Hepatocyte (in vitro differentiated cells): Measurements from ENCODE around the gene CCDC24. TPM values are rescaled to one million over a fixed set of nuclear protein-coding genes. Genes with fewer than 3 reads are reported as not detected.

Source experiments
- DNase-seq: peaks from one replicate; pipeline ENCODE4 v3.0.0-alpha.2; 2016; ENCODE audit warnings: low spot score
- H2AFZ ChIP-seq: fragments of 200-600 bp; sonication (generic); 2 replicates; pipeline ENCODE4 v1.6.0; 2016; ENCODE audit warnings: antibody characterized with exemption, mild to moderate bottlenecking
- H3K27ac ChIP-seq: fragments of 200-600 bp; sonication (generic); 2 replicates; pipeline ENCODE4 v1.5.1; 2016; ENCODE audit warnings: mild to moderate bottlenecking
- H3K27me3 ChIP-seq: fragments of 200-600 bp; sonication (generic); 2 replicates; pipeline ENCODE4 v1.6.1; 2016
- H3K36me3 ChIP-seq: fragments of 200-600 bp; sonication (generic); replicated peaks from 2 replicates; pipeline ENCODE4 v1.5.1; 2016; ENCODE audit warnings: low read depth; ENCODE audit not compliant: insufficient read depth
- H3K4me1 ChIP-seq: fragments of 200-600 bp; sonication (generic); 2 replicates; pipeline ENCODE4 v1.5.1; 2016; ENCODE audit warnings: mild to moderate bottlenecking, moderate library complexity; ENCODE audit not compliant: insufficient read depth
- H3K4me2 ChIP-seq: fragments of 200-600 bp; sonication (generic); 2 replicates; pipeline ENCODE4 v1.6.0; 2016
- H3K4me3 ChIP-seq: fragments of 200-600 bp; sonication (generic); 2 replicates; pipeline ENCODE4 v1.5.1; 2016; ENCODE audit warnings: mild to moderate bottlenecking
- H3K79me2 ChIP-seq: fragments of 200-600 bp; sonication (generic); 2 replicates; pipeline ENCODE4 v1.6.0; 2017; ENCODE audit warnings: mild to moderate bottlenecking
- H3K9me2 ChIP-seq: fragments of 200-600 bp; sonication (generic); replicated peaks from 2 replicates; pipeline ENCODE4 v1.6.0; 2017; ENCODE audit warnings: mild to moderate bottlenecking; ENCODE audit not compliant: insufficient read depth
- H3K9me3 ChIP-seq: fragments of 200-600 bp; sonication (generic); 2 replicates; pipeline ENCODE4 v1.5.1; 2016; ENCODE audit warnings: low read depth, mild to moderate bottlenecking
- H4K20me1 ChIP-seq: fragments of 200-600 bp; sonication (generic); 2 replicates; pipeline ENCODE4 v1.6.0; 2016; ENCODE audit warnings: mild to moderate bottlenecking; ENCODE audit not compliant: insufficient read depth, poor library complexity, severe bottlenecking
- EZH2 ChIP-seq: fragments of 200-600 bp; sonication (generic); IDR thresholded peaks from 2 replicates; pipeline ENCODE4 v1.6.1; 2016; ENCODE audit warnings: antibody characterized with exemption, mild to moderate bottlenecking, borderline replicate concordance
- EZH2phosphoT487 ChIP-seq: fragments of 200-600 bp; sonication (generic); IDR thresholded peaks from one replicate; pipeline ENCODE4 v1.6.1; 2018; ENCODE audit warnings: antibody characterized with exemption, mild to moderate bottlenecking, low read depth, moderate library complexity; ENCODE audit not compliant: unreplicated experiment, severe bottlenecking
- WGBS: methylation state at CpG from one replicate; pipeline ENCODE4 v1.1.6; 2016; ENCODE audit warnings: low lambda C conversion rate; ENCODE audit errors: missing lambda C conversion rate; 5-methylcytosine and 5-hydroxymethylcytosine counted together
- polyA plus RNA-seq: library from polyadenylated mRNA; unstranded; fragments of >200 nt; fragmentation: Nextera tagmentation; extraction: Ambion mirVana; gene quantifications from 2 replicates; pipeline ENCODE4 v1.2.1, GENCODE V29; 2016
- total RNA-seq: library from RNA; depleted of rRNA; stranded (reverse); fragments of >200 nt; gene quantifications from 2 replicates; pipeline ENCODE4 v1.2.3, GENCODE V29; 2014
- TF ChIP-seq, protein P1 (sequence below): fragments of 200-600 bp; sonication (generic); IDR thresholded peaks from 2 replicates; pipeline ENCODE4 v1.5.1; 2016; ENCODE audit warnings: antibody characterized with exemption, mild to moderate bottlenecking; ENCODE audit not compliant: poor library complexity

The CCDC24 gene
- total and polyA plus RNA-seq, 2 experiments from 2014 or later = 13.2 to 23.7 TPM

DNA sequence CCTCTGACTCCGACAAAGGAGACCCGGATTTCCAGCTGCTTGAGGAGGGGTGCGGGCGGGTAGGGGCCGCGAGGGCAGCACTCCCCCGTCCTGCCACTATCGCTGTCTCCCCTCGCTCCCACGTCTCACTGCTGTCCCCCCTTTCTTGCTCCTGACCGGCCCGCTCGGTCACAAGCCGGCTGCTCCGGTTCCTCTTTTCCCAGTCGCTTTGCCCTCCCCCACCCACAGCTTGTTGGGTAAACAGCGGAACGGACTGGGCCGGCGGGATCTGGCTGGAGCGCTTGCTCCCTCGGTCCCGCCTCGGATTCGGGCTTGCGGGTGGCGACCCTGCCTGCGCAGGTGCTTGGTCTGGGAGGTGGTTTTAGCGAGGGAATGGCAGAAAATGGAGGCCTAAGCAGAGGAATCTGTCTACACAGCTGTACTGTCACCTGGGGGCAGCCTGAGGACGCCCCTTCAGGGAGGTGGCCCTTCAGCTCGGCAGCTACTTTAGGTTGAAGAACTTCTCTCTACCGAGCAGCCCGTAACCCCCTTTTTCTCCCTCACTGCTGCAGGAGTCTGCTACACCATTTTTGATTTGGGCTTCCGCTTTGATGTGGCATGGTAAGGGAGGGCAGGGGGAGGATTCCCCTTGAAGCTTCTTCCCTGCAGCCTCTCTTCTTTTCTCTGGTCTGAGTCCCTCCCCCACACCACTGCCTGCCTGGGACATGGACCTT, 16.0 kb upstream of the CCDC24 start:
- peaks cover 30% of the 10 kb centered on the region for H4K20me1 ChIP-seq
- peak overlapping the region; percentile 93 for H3K4me2 ChIP-seq
- no peaks in the 10 kb centered on the region for H3K9me3 ChIP-seq
- peak overlapping the region; percentile 97 for H3K27ac ChIP-seq
- peak overlapping the region; percentile 71 for H2AFZ ChIP-seq
- no peaks in the 10 kb centered on the region for H3K27me3 ChIP-seq
- no peaks in the 10 kb centered on the region for H3K9me2 ChIP-seq
- 2% methylated on average over 29 of the region's 34 CpGs for WGBS
- TF ChIP-seq EZH2 (no peak), EZH2phosphoT487 (no peak)
- TF ChIP-seq, protein P1, sequence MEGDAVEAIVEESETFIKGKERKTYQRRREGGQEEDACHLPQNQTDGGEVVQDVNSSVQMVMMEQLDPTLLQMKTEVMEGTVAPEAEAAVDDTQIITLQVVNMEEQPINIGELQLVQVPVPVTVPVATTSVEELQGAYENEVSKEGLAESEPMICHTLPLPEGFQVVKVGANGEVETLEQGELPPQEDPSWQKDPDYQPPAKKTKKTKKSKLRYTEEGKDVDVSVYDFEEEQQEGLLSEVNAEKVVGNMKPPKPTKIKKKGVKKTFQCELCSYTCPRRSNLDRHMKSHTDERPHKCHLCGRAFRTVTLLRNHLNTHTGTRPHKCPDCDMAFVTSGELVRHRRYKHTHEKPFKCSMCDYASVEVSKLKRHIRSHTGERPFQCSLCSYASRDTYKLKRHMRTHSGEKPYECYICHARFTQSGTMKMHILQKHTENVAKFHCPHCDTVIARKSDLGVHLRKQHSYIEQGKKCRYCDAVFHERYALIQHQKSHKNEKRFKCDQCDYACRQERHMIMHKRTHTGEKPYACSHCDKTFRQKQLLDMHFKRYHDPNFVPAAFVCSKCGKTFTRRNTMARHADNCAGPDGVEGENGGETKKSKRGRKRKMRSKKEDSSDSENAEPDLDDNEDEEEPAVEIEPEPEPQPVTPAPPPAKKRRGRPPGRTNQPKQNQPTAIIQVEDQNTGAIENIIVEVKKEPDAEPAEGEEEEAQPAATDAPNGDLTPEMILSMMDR = no peak
- H3K79me2 ChIP-seq = peaks cover 52% of the 10 kb centered on the region
- H3K4me3 ChIP-seq = peak overlapping the region; percentile 89
- peaks cover 41% of the 10 kb centered on the region for H3K4me1 ChIP-seq
- DNase-seq = peak; percentile 72
- H3K36me3 ChIP-seq = no peaks in the 10 kb centered on the region

DNA sequence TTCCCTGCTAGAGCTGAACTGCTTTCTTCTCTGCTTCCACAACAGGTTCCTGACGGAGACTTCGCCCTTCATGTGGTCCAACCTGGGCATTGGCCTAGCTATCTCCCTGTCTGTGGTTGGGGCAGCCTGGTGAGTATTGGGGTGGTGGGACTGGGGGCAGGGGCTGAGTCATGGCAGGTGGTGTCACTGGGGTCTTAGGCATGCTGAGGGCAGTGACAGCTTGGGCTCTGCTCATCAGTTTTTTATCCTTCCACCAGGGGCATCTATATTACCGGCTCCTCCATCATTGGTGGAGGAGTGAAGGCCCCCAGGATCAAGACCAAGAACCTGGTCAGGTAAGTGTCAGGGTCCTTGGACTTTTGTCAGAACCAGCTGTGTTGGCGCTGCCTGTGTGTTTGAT, 15.4 kb upstream of the CCDC24 start:
- H3K36me3 ChIP-seq = no peaks in the 10 kb centered on the region
- WGBS = 88% methylated on average over 4 of the region's 4 CpGs
- TF ChIP-seq, protein P1 = no peak
- TF ChIP-seq EZH2phosphoT487 = no peak
- no peak for TF ChIP-seq EZH2
- peaks cover 35% of the 10 kb centered on the region for H3K4me1 ChIP-seq
- peaks cover 30% of the 10 kb centered on the region for H4K20me1 ChIP-seq
- peak overlapping the region; percentile 97 for H3K27ac ChIP-seq
- H3K4me3 ChIP-seq = peak overlapping the region; percentile 89
- no peak overlapping the region for H2AFZ ChIP-seq
- H3K9me3 ChIP-seq = no peaks in the 10 kb centered on the region
- no peaks in the 10 kb centered on the region for H3K27me3 ChIP-seq
- H3K9me2 ChIP-seq = no peaks in the 10 kb centered on the region
- H3K79me2 ChIP-seq = peaks cover 47% of the 10 kb centered on the region
- H3K4me2 ChIP-seq = peak overlapping the region; percentile 93
- no peak for DNase-seq

DNA sequence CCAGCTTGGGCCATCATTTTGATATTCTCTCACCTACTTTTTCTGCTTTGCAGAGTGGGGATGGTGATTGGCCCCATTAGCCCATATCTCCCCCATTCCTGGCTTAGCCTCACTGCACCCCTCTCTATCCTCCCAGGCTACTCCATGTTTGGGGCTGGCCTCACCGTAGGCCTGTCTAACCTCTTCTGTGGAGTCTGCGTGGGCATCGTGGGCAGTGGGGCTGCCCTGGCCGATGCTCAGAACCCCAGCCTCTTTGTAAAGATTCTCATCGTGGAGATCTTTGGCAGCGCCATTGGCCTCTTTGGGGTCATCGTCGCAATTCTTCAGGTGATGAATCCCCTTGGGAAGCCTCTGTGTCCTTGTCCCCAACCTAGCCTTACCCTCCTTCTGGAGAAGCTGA, 14.5 kb upstream of the CCDC24 start:
- no peak overlapping the region for H3K4me3 ChIP-seq
- no peaks in the 10 kb centered on the region for H3K9me2 ChIP-seq
- H3K27ac ChIP-seq = no peak overlapping the region
- peaks cover 30% of the 10 kb centered on the region for H4K20me1 ChIP-seq
- H3K9me3 ChIP-seq = no peaks in the 10 kb centered on the region
- TF ChIP-seq EZH2 = no peak
- TF ChIP-seq EZH2phosphoT487 = no peak
- TF ChIP-seq, protein P1 = no peak
- whole genome bisulfite sequencing = 95% methylated on average over 8 of the region's 8 CpGs
- H3K4me1 ChIP-seq = peaks cover 35% of the 10 kb centered on the region
- H2AFZ ChIP-seq = no peak overlapping the region
- H3K4me2 ChIP-seq = peak overlapping the region; percentile 93
- H3K79me2 ChIP-seq = peaks cover 53% of the 10 kb centered on the region
- H3K27me3 ChIP-seq = no peaks in the 10 kb centered on the region
- no peaks in the 10 kb centered on the region for H3K36me3 ChIP-seq
- no peak for DNase-seq
